GOT3 (cell line): Measurements from ENCODE around the gene TOX2.

Source experiments
- DNase-seq: peaks from one replicate; lab custom pipeline; 2025; ENCODE audit warnings: mixed read lengths; lab: John Stamatoyannopoulos, UW

The TOX2 gene

GRCh38 chr20:44019638-44020335, 105.1 kb downstream of the TOX2 start:
- DNase-seq, result no peak

DNA sequence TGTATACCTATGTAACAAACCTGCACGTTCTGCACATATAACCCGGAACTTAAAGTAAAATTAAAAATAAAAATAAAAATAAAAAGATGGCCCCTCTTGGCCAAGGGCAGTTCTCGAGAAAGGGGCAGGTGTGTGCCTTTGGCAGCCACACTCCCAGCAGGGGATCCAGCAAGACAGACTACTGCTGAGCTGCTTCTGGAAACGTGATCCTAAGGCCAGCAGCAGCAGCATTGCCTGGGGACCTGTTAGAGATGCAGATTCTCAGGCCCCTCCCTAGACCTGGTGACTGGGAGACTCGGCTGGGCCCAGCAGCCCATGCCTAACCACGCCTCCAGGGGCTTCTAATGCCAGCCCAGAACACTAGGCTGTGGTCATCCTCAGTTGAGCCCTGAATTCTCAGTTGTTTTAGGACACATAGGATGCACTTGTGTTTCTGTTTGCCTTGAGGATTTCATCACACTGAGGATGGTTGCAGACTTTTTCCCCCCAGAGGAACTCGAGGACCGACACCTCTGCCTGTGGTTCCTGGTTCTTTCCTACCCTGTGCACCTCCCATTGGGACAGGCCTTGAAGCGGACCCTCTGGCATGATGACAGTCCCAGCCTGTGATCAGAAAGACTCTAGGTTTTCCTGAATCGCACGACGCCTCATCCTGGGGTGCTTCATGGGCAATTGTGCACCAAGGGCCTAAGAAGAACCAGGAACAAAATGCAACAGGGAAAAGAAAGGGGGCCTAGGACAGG, 105.9 kb downstream of the TOX2 start:
- no peak for DNase-seq

DNA sequence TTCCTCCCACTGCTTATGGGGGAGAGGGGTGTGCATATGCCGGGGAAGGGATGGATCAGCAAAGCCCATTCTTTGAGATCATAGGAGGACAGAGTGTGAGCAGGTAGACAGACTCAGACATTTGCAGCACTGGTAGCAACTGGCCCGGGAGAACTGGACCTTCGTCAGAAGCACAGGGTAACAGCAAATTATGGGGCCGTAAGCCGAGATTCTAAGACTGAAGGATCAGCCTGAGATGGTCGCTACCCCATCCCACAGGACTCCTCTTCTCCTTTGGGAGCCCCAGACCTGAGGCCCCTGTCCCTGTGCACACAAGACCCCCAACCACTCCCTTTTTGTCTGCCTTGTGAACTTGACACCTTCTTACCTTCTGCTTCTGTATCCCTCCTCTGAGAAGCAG, 106.5 kb downstream of the TOX2 start:
- no peak for DNase-seq

DNA sequence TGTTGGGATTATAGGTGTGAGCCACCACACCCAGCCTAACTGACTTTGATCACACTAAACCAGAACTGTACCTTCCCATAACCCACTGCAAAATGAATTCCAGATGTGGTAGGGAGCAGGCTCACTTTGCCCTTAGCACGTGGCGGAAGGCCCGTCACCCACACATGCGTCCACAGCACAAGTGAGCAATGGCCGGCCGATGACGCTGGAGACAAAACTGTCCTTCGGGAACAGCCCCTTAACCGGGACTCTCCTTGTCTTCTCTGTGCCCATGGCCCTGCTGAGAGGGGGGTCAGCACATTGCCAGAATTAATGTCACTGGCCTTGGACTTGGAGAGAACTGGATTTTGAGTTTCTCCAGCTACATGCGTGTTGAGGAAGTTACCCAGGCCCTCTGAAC, 107.2 kb downstream of the TOX2 start:
- DNase-seq, result no peak

GRCh38 chr20:44022464-44022863, 107.8 kb downstream of the TOX2 start:
- DNase-seq, result no peak

- no peak for DNase-seq
These were observed 109.1 kb downstream of the TOX2 start for GRCh38 chr20:44023515-44024371.

DNA sequence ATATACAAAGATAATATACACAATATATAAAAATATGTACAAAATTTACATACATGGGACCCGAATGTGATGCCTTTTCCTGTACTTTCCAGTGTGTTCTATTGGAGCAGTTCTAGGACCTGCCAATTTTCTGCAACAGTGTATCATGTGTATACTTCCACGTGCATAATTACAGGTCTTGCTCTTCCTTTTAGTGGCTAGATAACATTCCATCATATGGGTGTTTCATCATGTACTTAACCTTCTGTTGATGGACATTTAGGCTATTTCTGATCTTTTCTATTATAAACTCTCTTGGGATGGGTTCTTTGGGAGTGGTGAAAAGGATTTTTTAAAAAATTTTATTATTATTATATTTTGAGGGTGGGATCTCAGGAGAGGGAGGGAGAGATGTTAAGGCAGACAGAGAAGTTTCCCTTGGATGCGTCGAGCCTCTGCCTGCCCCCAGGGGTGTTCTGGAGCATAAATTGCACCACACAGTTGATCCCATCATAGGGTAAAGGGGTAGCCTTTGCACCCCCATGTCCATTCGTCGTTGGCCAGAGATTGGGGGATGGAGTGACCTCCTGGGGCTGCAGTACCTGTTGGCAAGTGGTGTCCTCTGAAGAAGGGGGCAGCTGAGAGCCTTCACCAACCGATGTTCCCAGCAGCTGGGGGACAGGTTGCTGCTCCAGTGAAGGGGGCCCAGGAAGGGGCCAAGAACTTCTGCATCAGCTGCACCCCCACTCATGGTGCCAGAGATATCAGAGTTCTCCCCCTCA, 110.3 kb downstream of the TOX2 start:
- DNase-seq, result no peak

DNA sequence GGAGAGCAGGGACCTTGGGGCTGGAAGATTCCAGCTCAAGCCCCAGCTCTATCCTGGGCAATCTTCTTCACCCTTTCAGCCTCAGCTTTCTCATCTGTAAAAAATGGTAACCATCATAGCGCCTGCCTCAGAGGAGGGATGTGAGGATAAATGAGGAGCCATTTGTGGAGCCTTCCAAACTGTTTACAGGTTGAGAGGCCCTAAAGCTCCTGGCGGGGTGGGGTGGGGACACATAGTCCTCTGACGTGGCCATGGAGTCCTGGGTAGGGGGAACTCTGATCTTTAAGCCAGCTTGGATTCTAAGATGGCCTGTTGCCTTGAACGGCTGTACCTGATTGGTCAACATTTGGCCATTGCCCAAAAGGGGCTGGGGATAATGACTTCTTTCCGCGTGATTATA, 111.1 kb downstream of the TOX2 start:
- DNase-seq, result no peak

- no peak for DNase-seq
These were observed 112.1 kb downstream of the TOX2 start for GRCh38 chr20:44026647-44027342.

DNA sequence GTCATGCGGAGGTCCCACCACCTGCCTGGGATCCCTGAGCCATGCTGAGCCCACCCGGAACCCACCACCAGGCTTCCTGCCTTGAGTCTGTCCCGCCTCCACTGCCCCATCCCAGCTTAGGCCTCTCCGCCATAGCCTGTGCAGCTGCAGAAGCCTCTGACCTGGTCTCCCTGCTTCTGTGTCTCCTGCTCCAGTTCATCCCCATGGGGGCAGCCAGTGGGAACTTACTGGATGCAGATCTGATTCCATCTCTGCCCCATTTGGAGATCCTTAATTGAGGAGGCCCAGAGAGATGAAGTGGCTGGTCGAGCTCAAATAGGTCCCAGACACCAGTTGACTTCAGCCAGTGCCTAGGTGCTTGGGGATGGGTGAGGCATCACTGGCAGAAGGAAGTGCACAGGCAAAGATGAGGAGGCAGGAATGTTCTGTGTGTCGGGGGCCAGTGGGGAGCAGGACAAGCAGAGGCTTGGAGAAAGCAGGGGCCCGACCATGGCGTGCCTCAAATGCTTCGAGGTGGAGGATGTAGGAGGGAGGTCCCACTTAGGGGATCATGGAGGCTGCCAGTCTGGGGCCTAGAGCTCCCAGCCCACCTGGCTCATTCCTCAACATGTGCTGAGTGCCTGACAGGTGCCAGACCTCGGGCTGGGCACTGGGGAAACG, 112.8 kb downstream of the TOX2 start:
- no peak for DNase-seq

- DNase-seq, result no peak
These were observed 113.5 kb downstream of the TOX2 start for GRCh38 chr20:44028003-44028730.

GRCh38 chr20:44028868-44029847, 114.5 kb downstream of the TOX2 start:
- no peak for DNase-seq

GRCh38 chr20:44029848-44030230, 115.2 kb downstream of the TOX2 start:
- DNase-seq, result no peak

- DNase-seq, result no peak
These were observed 115.7 kb downstream of the TOX2 start for GRCh38 chr20:44030394-44030793.

- no peak for DNase-seq
These were observed 116.4 kb downstream of the TOX2 start for GRCh38 chr20:44031001-44031574.

- no peak for DNase-seq
These were observed 117.3 kb downstream of the TOX2 start for GRCh38 chr20:44031781-44032582.

DNA sequence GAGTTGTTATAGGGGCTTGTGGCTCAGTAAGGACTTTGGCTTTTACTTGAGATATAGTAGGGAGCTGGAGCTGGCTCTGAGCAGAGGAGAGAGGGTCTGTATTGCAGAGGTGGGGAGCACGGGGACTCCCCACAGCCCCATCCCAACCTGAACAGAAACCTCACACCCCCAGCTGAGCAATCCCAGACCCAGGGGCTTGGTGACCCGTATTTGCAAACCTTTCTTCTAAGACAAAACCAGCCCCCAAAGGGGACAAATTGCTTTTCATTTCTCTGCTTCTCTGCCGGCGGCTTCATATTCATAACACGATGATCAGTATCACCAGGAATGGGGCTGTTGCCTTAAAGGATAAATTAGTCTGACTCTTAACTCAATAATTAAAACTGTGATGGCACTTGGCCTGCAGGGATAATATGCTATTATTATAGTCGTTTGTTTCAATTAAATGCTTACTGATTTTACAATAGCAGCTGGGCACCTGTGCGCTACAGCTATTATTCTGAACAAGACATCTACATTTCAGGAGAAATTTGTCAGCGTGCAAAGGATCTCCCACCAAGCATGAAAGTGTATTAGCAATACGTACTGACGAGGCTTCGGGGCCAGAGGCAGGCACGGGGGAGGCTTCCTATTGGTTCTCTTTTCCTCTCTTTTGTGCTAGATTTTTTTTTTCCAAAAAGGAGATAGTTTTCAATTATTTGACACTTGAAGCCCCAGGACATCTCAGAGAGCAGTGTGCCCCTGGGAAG, 118.1 kb downstream of the TOX2 start:
- no peak for DNase-seq
